Measurements from ENCODE around the gene HUNK. TPM values are rescaled to one million over a fixed set of nuclear protein-coding genes. Genes with fewer than 3 reads are reported as not detected.

Gene HUNK
- total and polyA plus RNA-seq, 2 donors (not counting 1 experiment from before 2014, with no cell fraction given), result 0.01 to 0.07 TPM

DNA sequence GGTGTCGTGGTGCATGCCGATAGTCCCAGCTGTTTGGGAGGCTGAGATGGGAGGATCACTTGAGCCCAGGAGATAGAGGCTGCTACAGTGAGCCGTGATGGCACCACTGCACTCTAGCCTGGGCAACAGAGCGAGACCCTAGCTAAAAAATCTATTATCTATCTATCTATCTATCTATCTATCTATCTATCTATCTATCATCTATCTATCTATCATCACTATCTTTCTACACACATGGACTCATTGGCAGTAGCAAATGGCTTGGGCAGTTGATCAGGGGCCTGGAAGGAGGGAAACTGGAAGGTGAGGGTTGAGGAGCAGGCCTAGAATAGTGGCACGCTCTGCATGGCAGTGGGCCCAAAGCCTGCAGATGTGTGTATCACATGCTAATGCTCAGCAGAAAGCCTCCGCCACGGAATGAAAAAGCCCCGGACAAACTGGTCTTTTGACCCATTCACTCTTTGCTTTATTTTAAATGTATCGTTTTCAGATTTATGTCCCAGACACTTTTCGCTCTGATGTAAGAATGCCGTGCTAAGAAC is 7.3 kb upstream of the HUNK start:
- H3K4me2 ChIP-seq (replicated peaks; ENCODE audit: low read depth, low read length, poor library complexity, severe bottlenecking), result peak overlapping the region; percentile 1
- no peaks in the 10 kb centered on the region for H3K9me3 Mint-ChIP-seq (ENCODE audit: insufficient read depth)
- H3K4me3 ChIP-seq (ENCODE audit: control extremely low read depth in 1 of 5, extremely low read depth in 1 of 5, insufficient read depth in 1 of 5, low read depth in 2 of 5, low read length in 4 of 5), result no peak overlapping the region
- H3K27ac ChIP-seq (ENCODE audit: low read length in 2 of 2), result no peak overlapping the region
- ATAC-seq (ENCODE audit: low read depth) (no peak), DNase-seq (no peak)
- no peak overlapping the region for H3K27ac Mint-ChIP-seq
- H2AFZ ChIP-seq (ENCODE audit: insufficient read depth, low read depth, low read length, poor library complexity, severe bottlenecking), result no peak overlapping the region
- H3K79me2 ChIP-seq (ENCODE audit: control insufficient read depth, insufficient read depth, low read length), result no peaks in the 10 kb centered on the region
- TF ChIP-seq, protein P1, sequence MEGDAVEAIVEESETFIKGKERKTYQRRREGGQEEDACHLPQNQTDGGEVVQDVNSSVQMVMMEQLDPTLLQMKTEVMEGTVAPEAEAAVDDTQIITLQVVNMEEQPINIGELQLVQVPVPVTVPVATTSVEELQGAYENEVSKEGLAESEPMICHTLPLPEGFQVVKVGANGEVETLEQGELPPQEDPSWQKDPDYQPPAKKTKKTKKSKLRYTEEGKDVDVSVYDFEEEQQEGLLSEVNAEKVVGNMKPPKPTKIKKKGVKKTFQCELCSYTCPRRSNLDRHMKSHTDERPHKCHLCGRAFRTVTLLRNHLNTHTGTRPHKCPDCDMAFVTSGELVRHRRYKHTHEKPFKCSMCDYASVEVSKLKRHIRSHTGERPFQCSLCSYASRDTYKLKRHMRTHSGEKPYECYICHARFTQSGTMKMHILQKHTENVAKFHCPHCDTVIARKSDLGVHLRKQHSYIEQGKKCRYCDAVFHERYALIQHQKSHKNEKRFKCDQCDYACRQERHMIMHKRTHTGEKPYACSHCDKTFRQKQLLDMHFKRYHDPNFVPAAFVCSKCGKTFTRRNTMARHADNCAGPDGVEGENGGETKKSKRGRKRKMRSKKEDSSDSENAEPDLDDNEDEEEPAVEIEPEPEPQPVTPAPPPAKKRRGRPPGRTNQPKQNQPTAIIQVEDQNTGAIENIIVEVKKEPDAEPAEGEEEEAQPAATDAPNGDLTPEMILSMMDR (IDR thresholded peaks at IDR 0.05), result no peak
- no peak for TF ChIP-seq EZH2 (IDR thresholded peaks at IDR 0.05; ENCODE audit: borderline replicate concordance, insufficient read depth, low read depth, low read length, poor library complexity, severe bottlenecking)
- H3K9ac ChIP-seq (ENCODE audit: low read length), result no peak overlapping the region
- ChIA-PET CTCF (interaction anchor here (0.6 to 2.1 kb wide), 8 partner anchors 10 to 735 kb away, joined by 3 to 9 read pairs (median 4); no protein-coding TSS in a partner anchor), POLR2A (no interaction called here)
- H4K20me1 ChIP-seq (ENCODE audit: control insufficient read depth, insufficient read depth, low read length, poor library complexity, severe bottlenecking), result no peaks in the 10 kb centered on the region
- peaks cover 0 to 4% (median 0%) of the 10 kb centered on the region in 3 donors for H3K9me3 ChIP-seq (ENCODE audit: control extremely low read depth in 1 of 3, control insufficient read depth in 2 of 3, insufficient read depth in 1 of 3, low read length in 2 of 3)
- H3K27me3 Mint-ChIP-seq, result peaks cover 40% of the 10 kb centered on the region
- H3K27me3 ChIP-seq (replicated peaks in 1 of 4; ENCODE audit: control extremely low read depth in 1 of 4, control insufficient read depth in 3 of 4, insufficient read depth in 4 of 4, low read length in 3 of 4), result peaks cover 0 to 24% (median 7%) of the 10 kb centered on the region in 4 experiments
- no peaks in the 10 kb centered on the region for H3K36me3 ChIP-seq (replicated peaks in 1 of 2; ENCODE audit: control extremely low read depth in 1 of 2, control insufficient read depth in 1 of 2, extremely low read depth in 1 of 2, insufficient read depth in 2 of 2, low read length in 1 of 2)
- no peak overlapping the region for H3K4me3 Mint-ChIP-seq
- H3K4me1 Mint-ChIP-seq, result no peaks in the 10 kb centered on the region
- peaks cover 0 to 8% of the 10 kb centered on the region in 2 donors for H3K4me1 ChIP-seq (ENCODE audit: control insufficient read depth in 2 of 2, insufficient read depth in 2 of 2, low read length in 2 of 2)
- intact Hi-C loops (cut with micrococcal nuclease), result loop anchor here (5.0 kb wide), 1 partner anchor 737 kb away; no protein-coding TSS in a partner anchor
- 96% methylated on average over 8 of the region's 11 CpGs for WGBS (ENCODE audit: insufficient coverage)

DNA sequence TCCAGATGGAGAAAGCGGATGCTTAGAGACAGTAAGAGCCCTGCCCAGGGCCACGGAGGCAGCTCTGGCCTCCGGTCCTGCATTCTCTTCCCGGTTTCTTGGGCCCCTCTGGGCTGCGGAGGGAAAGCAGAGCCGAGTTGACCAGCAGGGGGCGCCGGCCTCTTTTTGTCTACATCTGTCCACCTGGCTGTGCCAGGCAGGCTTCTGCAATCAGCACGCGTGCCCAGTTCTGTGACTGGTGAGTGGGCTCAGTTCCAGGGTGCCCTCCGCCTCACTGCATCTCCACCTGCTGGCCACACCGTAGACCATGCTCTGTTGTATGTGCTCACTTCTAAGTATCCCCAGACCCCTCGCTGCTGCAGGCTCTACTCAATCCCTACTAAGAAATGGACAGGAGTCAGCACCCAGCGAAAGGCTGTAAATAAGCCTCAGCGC is 6.7 kb upstream of the HUNK start:
- Histone ChIP-seq H3K9ac (ENCODE audit: low read length) (no peak overlapping the region), H3K27ac (ENCODE audit: low read length in 2 of 2) (no peak overlapping the region), H3K79me2 (ENCODE audit: control insufficient read depth, insufficient read depth, low read length) (no peaks in the 10 kb centered on the region), H3K4me3 (ENCODE audit: control extremely low read depth in 1 of 5, extremely low read depth in 1 of 5, insufficient read depth in 1 of 5, low read depth in 2 of 5, low read length in 4 of 5) (no peak overlapping the region), H3K27me3 (replicated peaks in 1 of 4; ENCODE audit: control extremely low read depth in 1 of 4, control insufficient read depth in 3 of 4, insufficient read depth in 4 of 4, low read length in 3 of 4) (peaks cover 0 to 30% (median 9%) of the 10 kb centered on the region in 4 experiments), H3K36me3 (replicated peaks in 1 of 2; ENCODE audit: control extremely low read depth in 1 of 2, control insufficient read depth in 1 of 2, extremely low read depth in 1 of 2, insufficient read depth in 2 of 2, low read length in 1 of 2) (no peaks in the 10 kb centered on the region), H3K4me1 (ENCODE audit: control insufficient read depth in 2 of 2, insufficient read depth in 2 of 2, low read length in 2 of 2) (peaks cover 0 to 8% of the 10 kb centered on the region in 2 donors), H2AFZ (ENCODE audit: insufficient read depth, low read depth, low read length, poor library complexity, severe bottlenecking) (no peak overlapping the region), H4K20me1 (ENCODE audit: control insufficient read depth, insufficient read depth, low read length, poor library complexity, severe bottlenecking) (no peaks in the 10 kb centered on the region), H3K9me3 (ENCODE audit: control extremely low read depth in 1 of 3, control insufficient read depth in 2 of 3, insufficient read depth in 1 of 3, low read length in 2 of 3) (peaks cover 0 to 4% (median 0%) of the 10 kb centered on the region in 3 donors), H3K4me2 (replicated peaks; ENCODE audit: low read depth, low read length, poor library complexity, severe bottlenecking) (peak overlapping the region; percentile 1)
- ATAC-seq (ENCODE audit: low read depth), result peak; percentile 86
- no peaks in the 10 kb centered on the region for H3K9me3 Mint-ChIP-seq (ENCODE audit: insufficient read depth)
- ChIA-PET POLR2A (no interaction called here), CTCF (interaction anchor here (0.8 to 2.1 kb wide), 7 partner anchors 9 to 735 kb away, joined by 3 to 9 read pairs (median 4); no protein-coding TSS in a partner anchor)
- no peak overlapping the region for H3K27ac Mint-ChIP-seq
- WGBS (ENCODE audit: insufficient coverage), result 18% methylated on average over 10 of the region's 15 CpGs
- H3K4me1 Mint-ChIP-seq, result no peaks in the 10 kb centered on the region
- intact Hi-C loops (cut with micrococcal nuclease), result loop anchor here (2.0 to 5.0 kb wide), 2 partner anchors 393 to 736 kb away; no protein-coding TSS in a partner anchor
- TF ChIP-seq, protein P1 (IDR thresholded peaks at IDR 0.05), result peak; percentile 85
- TF ChIP-seq EZH2 (IDR thresholded peaks at IDR 0.05; ENCODE audit: borderline replicate concordance, insufficient read depth, low read depth, low read length, poor library complexity, severe bottlenecking), result no peak
- peak; percentile 69 for DNase-seq
- H3K4me3 Mint-ChIP-seq, result no peak overlapping the region
- peaks cover 37% of the 10 kb centered on the region for H3K27me3 Mint-ChIP-seq

Measured in B cell (primary cell).